Embryonic facial prominence (tissue), 1 donor: ENCODE data around the gene HS3ST4.

Experiments
- DNase-seq: peaks from one replicate; pipeline ENCODE4 v3.0.0-alpha.2; 2016; ENCODE audit errors: extremely low spot score

HS3ST4 gene

DNA sequence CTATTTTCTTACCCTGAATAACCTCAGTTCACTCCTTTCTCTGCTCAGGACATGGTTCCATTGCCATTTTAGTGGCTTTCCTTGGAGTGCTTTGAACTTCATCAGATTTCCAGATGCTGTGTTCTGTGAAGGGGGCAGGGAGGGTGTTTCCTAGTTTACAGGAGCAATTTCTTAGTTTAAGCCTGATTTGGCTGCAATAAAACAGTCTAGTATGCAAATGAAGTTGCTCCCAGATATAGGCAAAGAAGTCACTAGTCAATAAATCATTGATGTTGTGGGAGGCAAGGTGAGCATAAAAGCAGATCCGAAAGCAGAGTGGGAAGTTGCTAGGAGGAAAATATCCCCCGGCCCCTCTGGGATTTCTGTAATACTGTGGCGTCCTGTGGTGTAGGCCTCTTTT, 202.3 kb downstream of the HS3ST4 start:
- no peak for DNase-seq

DNA sequence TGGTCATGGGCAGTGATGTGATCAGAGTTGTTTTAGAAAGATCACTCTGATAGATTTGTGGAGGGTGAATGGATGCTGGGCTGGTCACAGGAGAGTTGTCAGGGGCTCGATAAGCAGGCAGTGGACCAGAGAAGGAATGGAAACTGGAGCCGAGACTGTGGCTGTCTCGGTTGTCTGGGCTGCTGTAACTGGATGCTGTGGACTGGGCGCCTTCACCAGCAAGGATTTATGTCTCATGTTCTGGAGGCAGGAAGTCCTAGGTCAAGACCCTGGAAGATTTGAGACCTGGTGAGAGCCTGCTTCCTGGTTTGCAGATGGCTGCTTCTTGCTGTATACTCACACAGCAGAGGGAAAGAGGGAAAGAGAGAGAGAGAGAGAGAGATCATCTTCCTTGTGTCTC, 203.6 kb downstream of the HS3ST4 start:
- no peak for DNase-seq

- no peak for DNase-seq
Measured at GRCh38 chr16:25896411-25896810, 204.7 kb downstream of the HS3ST4 start.

GRCh38 chr16:25897702-25898101, 205.9 kb downstream of the HS3ST4 start:
- no peak for DNase-seq

GRCh38 chr16:25905810-25906209, 214.1 kb downstream of the HS3ST4 start:
- DNase-seq, result no peak

GRCh38 chr16:25910971-25911370, 219.2 kb downstream of the HS3ST4 start:
- DNase-seq, result no peak

DNA sequence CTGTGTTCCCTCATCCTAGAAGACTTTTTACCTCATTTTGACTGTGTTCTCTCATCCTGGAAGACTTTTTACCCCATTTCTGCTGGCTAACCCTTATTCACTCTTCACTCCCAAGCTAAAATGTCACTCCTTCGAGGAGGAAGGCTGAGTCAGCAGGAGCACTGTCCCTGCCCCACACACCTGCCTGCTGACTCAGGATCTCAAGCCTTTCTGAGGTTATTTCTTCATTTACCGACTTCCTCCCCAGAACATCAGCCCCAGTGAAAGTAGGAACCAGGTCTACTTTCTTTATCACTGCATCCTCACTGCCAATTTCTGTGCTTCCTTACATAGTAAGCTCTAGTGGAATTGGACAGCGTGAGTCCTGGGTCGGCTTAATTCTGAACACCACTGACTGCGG, 220.6 kb downstream of the HS3ST4 start:
- no peak for DNase-seq

- no peak for DNase-seq
Measured at GRCh38 chr16:25914357-25914962, 222.7 kb downstream of the HS3ST4 start.

- no peak for DNase-seq
Measured at GRCh38 chr16:25916037-25916436, 224.3 kb downstream of the HS3ST4 start.

GRCh38 chr16:25922438-25922837, 230.7 kb downstream of the HS3ST4 start:
- DNase-seq, result no peak

DNA sequence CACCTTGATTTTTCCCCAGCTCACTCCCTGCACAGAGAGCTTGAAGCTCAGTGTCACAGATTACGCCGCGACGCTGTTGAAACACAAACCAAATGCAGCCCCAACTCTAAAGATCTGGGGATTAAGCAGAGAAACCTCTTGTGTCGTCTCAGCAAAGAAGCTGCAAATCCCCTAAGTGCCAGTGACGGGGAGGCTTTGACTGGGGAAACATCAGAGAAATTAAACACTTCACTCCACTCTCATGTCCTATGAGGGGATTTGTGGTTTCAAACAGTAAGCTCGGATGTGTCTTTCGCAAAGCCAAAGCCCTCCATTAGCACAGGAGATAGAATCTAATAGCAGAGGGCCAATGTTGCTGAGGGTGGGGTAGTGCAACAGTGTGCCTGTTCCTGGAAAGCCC, 233.7 kb downstream of the HS3ST4 start:
- no peak for DNase-seq

GRCh38 chr16:25931473-25932035, 239.8 kb downstream of the HS3ST4 start:
- DNase-seq, result no peak

DNA sequence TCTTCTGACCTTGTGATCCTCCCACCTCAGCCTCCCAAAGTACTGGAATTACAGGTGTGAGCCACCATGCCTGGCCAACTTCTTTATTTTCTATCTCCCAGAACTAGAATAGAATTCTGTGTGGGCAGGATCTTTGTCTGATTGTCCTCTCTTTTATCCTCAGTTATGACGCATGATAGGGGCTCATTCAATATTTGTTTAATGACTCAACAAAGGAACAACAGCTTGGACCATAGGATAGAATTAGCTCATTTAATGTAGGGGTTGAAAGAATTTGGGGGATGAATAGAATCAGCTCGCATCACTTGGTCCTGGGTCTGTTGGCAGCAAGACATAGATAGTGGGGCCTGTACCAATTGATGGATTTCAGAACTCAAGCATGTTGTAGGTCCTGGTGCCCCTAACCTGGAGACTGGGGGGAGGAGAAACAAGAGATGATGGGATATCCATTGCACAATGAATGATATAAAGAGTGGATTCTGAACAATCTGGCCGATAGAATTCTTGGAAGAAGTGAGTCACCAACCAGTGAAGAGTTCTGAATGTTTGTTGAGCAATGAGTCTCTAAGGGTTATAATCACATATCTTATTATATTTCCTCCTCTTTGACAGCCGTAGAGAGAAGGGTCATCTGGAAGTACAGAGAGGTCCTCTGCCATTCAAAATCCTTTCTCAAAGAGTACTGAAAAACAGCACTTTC, 250.2 kb downstream of the HS3ST4 start:
- no peak for DNase-seq

DNA sequence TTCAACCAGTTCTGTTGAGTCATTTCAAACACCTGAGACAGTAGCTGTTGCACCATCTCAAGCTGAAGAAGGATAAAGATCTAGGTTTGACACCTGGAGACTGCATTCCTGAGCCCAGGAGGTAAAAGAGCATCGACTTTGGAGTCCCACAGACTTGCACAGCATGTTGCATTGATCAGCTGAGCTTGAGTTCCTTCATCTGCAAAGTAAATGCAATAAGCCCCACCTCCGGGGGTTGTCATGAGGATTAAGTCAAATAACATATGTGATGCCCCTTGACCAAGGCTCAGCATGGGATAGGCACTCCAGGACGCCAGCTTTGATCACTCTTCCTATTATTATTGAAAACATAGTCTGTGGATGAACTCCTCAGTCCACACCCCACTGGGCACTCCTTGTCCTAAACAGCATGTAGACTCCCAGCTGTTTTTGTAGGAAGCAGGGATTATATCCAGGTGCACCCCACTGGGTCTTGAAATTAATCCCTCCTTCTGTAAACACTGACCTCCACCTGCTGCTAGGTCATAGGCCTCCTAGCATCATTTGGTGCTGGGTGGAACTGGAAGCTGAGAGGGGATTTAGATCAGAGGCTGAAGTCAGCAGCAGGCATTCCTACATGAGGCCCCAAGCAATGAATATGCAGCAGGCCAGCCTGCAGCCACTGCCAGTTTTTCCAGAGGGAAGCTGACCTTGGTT, 259.0 kb downstream of the HS3ST4 start:
- no peak for DNase-seq

DNA sequence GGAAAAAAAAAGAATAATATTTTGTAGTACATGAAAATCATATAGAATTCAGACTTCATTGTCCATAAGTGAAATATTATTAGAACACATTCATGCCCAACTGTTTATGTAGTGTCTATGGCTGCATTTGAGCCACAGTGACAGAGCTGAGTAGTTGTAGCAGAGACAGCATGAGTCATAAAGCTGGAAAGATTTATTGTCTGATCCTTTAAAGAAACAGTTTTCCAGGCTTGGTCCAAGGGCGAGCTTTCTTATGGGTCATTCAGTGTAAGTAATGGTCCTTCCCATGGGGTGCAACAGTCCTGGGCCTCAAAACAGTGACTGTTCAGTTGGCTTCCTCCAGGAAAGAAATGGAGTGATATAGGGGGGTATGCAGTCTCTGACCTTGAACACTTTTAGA, 260.2 kb downstream of the HS3ST4 start:
- DNase-seq, result no peak

DNA sequence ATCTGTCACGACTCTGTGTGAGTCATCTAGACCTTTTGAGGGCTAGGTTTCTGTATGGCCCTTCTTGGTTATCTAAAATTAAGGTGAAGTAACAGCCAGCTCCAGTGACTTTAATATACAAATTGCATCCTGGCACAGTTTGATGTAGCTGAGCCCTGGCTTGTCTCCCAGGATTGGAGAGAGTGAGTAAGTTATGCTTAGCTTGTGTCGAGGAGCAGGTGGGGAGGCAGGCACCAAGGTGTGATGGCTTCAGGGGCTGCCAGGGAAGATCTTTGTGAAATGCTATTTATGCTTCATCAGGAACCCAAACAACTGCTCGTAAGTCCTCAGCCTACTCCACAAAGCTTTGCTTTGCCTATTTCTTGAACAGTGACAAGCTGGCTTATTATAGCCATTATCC, 261.2 kb downstream of the HS3ST4 start:
- DNase-seq, result no peak

GRCh38 chr16:25957707-25958106, 265.9 kb downstream of the HS3ST4 start:
- DNase-seq, result no peak

- no peak for DNase-seq
Measured at GRCh38 chr16:25959221-25959620, 267.5 kb downstream of the HS3ST4 start.

DNA sequence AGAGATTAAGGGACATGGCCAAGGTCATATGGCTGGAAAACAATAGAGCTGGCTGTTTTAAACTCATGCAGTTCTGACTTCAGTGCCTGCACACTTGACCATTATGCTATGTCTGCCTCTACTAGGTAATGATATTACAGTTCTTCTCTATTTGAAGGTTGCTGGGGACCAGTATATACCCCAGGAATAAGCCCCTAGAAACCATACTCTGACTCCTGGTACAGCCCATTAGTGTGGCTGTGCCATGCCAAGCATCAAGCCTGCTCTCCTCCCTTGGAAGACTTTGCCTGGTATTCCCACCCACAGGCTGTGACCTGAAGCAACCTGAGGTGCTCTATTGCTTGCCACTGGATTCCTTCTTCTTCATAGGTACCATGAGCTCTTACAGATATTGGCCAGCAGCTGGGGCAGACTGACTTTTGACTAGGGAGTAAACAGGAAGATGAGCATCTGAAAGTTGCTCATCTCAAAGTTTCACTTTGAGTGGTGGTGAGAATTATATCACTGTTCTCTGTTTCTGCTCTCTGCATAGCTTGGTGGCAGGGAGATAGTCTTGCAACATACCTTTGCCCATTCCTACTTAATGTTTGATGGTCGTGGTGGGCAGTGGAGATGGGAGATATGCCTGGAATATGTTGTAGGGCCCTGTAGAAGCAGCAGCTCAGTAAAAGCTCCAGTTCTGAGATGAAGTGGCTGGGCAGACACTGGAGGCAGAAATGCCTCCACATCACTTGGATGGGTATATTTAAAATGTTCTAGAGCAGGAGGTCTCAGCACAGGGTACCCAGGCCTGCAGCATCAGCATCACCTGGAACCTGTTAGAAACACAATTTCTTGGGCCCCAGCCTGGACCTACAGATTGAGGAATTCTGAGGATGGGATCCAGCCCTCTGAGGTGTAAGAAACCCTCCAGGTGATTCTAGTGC, 274.7 kb downstream of the HS3ST4 start:
- no peak for DNase-seq

DNA sequence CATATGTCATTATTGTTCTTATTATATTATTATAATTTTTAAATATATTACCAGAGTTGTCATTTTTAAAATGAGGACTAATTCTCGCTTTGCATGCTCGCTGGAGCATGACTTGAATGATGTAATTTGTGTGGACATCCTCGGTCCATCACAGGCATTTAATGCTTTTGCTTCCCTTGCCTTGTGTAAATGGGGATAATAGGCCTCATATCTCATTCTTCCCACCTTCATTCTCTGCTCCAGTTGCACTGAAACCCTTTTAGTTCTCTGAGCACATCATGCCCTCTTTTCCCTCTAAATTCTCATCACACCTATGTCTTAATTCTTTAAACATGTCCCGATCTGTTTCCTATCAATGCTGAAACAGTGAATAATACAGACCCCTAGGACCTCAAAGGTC, 285.4 kb downstream of the HS3ST4 start:
- DNase-seq, result no peak

DNA sequence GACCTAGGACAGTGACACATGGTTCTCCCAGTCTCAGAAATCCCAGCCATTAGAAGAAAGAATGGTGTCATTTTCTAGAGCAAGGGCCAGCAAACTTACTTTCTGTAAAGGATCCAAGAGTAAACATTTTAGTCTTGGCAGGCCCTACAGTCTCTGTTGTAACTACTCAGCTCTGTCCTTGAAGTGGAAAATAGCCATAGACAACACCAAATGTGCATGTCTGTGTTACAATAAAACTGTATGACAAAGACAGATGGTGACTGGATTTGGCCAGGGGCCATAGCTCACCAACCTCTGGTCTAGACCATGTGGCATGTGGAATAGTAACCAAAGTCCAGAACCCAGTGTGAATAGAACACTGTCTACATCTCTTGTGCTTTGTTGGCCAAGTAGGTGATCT, 286.5 kb downstream of the HS3ST4 start:
- no peak for DNase-seq

GRCh38 chr16:25988084-25988483, 296.3 kb downstream of the HS3ST4 start:
- no peak for DNase-seq
